GM23338 (cell line): ENCODE data around the gene NEU2. TPM values are rescaled to one million over a fixed set of nuclear protein-coding genes. Genes with fewer than 3 reads are reported as not detected.

Experiments used
- EZH2 ChIP-seq: fragments of 200-600 bp; sonication (generic); IDR thresholded peaks from one replicate; pipeline ENCODE4 v1.8.0; 2017; ENCODE audit warnings: antibody characterized with exemption, mild to moderate bottlenecking, low read depth; ENCODE audit not compliant: unreplicated experiment
- EZH2phosphoT487 ChIP-seq: fragments of 200-600 bp; sonication (generic); IDR thresholded peaks from one replicate; pipeline ENCODE4 v1.8.1; 2018; ENCODE audit warnings: antibody characterized with exemption; ENCODE audit not compliant: unreplicated experiment
- NANOG ChIP-seq: IDR thresholded peaks from 2 replicates; pipeline ENCODE4 v1.6.1; 2016; ENCODE audit warnings: antibody characterized with exemption, borderline replicate concordance
- REST ChIP-seq: IDR thresholded peaks from one replicate; pipeline ENCODE4 v1.6.1; 2018; ENCODE audit warnings: antibody characterized with exemption; ENCODE audit not compliant: unreplicated experiment
- ZNF114 ChIP-seq: fragments of 250-450 bp; sonication (Bioruptor Pico); IDR thresholded peaks from 2 replicates; pipeline ENCODE4 v1.5.0; 2020; ENCODE audit warnings: mild to moderate bottlenecking, moderate library complexity
- ZNF462 ChIP-seq: fragments of 250-450 bp; sonication (Bioruptor Pico); IDR thresholded peaks from 2 replicates; pipeline ENCODE4 v1.5.0; 2020; ENCODE audit warnings: mild to moderate bottlenecking, moderate library complexity
- polyA plus RNA-seq: library from polyadenylated mRNA; unstranded; fragments of >200 nt; fragmentation: Nextera tagmentation; extraction: Ambion mirVana; gene quantifications from 2 replicates; pipeline ENCODE4 v1.2.1, GENCODE V29; 2016
- total RNA-seq: library from RNA; depleted of rRNA; stranded (reverse); fragments of >200 nt; shearing (Covaris generic); gene quantifications from 2 replicates; pipeline ENCODE4 v1.2.3, GENCODE V29; 2014

Gene NEU2
- total and polyA plus RNA-seq, 2 experiments from 2014 or later: not detected

- TF ChIP-seq REST (no peak), ZNF462 (CRISPR knock-in tag) (no peak), NANOG (no peak), ZNF114 (CRISPR knock-in tag) (no peak), EZH2 (no peak), EZH2phosphoT487 (no peak)
These were observed 3.8 kb downstream of the NEU2 start (continued) for GRCh38 chr2:233036162-233036838.
